ENCODE data around the gene RTEL1.

- no peak for TF ChIP-seq EZH2 (IDR thresholded peaks at IDR 0.05)
- TF ChIP-seq, protein P1, sequence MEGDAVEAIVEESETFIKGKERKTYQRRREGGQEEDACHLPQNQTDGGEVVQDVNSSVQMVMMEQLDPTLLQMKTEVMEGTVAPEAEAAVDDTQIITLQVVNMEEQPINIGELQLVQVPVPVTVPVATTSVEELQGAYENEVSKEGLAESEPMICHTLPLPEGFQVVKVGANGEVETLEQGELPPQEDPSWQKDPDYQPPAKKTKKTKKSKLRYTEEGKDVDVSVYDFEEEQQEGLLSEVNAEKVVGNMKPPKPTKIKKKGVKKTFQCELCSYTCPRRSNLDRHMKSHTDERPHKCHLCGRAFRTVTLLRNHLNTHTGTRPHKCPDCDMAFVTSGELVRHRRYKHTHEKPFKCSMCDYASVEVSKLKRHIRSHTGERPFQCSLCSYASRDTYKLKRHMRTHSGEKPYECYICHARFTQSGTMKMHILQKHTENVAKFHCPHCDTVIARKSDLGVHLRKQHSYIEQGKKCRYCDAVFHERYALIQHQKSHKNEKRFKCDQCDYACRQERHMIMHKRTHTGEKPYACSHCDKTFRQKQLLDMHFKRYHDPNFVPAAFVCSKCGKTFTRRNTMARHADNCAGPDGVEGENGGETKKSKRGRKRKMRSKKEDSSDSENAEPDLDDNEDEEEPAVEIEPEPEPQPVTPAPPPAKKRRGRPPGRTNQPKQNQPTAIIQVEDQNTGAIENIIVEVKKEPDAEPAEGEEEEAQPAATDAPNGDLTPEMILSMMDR (IDR thresholded peaks at IDR 0.05 in 2 of 3, conservative IDR thresholded peaks at IDR 0.05 in 1 of 3; ENCODE audit: borderline replicate concordance in 1 of 3, insufficient read depth in 1 of 3, low read depth in 2 of 3, low read length in 2 of 3): no peak
- TF ChIP-seq POLR2A (IDR thresholded peaks at IDR 0.05; ENCODE audit: borderline replicate concordance, extremely low read depth, insufficient read depth, insufficient read length): no peak
- TF ChIP-seq RAD21 (IDR thresholded peaks at IDR 0.05; ENCODE audit: low read depth): no peak
- TF ChIP-seq SIN3A (IDR thresholded peaks at IDR 0.05; ENCODE audit: low read depth): no peak
- no peak for TF ChIP-seq EZH2phosphoT487 (IDR thresholded peaks at IDR 0.05; ENCODE audit: borderline replicate concordance)
- TF ChIP-seq EGR1 (IDR thresholded peaks at IDR 0.05; ENCODE audit: low read depth): no peak
- TF ChIP-seq POLR2AphosphoS5 (IDR thresholded peaks at IDR 0.05; ENCODE audit: low read depth, low read length): peak; percentile 42
- no peak for TF ChIP-seq ZFX (IDR thresholded peaks at IDR 0.05)
- no peak for TF ChIP-seq CEBPB (IDR thresholded peaks at IDR 0.05; ENCODE audit: low read depth)
- TF ChIP-seq, protein P2, sequence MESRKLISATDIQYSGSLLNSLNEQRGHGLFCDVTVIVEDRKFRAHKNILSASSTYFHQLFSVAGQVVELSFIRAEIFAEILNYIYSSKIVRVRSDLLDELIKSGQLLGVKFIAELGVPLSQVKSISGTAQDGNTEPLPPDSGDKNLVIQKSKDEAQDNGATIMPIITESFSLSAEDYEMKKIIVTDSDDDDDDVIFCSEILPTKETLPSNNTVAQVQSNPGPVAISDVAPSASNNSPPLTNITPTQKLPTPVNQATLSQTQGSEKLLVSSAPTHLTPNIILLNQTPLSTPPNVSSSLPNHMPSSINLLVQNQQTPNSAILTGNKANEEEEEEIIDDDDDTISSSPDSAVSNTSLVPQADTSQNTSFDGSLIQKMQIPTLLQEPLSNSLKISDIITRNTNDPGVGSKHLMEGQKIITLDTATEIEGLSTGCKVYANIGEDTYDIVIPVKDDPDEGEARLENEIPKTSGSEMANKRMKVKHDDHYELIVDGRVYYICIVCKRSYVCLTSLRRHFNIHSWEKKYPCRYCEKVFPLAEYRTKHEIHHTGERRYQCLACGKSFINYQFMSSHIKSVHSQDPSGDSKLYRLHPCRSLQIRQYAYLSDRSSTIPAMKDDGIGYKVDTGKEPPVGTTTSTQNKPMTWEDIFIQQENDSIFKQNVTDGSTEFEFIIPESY (IDR thresholded peaks at IDR 0.05; ENCODE audit: extremely low read depth, insufficient replicate concordance, low read length): no peak
Observed at GRCh38 chr20:63699466-63700198, 41.5 kb downstream of the RTEL1 start.

Data from HCT116 (cell line).